HT-29 (cell line): ENCODE measurements around the gene PKD1L1. TPM values are rescaled to one million over a fixed set of nuclear protein-coding genes. Genes with fewer than 3 reads are reported as not detected.

Source experiments
- DNase-seq: peaks from one replicate; pipeline ENCODE4 v3.0.0-alpha.2; 2015; ENCODE audit warnings: low spot score
- total RNA-seq: library from RNA; depleted of rRNA; stranded (reverse); fragments of >200 nt; shearing (Covaris generic); gene quantifications from 2 replicates; pipeline ENCODE4 v1.2.3, GENCODE V29; 2014; rRNA removed

PKD1L1 gene
- total RNA-seq, 1 experiment from 2014 or later: not detected

DNA sequence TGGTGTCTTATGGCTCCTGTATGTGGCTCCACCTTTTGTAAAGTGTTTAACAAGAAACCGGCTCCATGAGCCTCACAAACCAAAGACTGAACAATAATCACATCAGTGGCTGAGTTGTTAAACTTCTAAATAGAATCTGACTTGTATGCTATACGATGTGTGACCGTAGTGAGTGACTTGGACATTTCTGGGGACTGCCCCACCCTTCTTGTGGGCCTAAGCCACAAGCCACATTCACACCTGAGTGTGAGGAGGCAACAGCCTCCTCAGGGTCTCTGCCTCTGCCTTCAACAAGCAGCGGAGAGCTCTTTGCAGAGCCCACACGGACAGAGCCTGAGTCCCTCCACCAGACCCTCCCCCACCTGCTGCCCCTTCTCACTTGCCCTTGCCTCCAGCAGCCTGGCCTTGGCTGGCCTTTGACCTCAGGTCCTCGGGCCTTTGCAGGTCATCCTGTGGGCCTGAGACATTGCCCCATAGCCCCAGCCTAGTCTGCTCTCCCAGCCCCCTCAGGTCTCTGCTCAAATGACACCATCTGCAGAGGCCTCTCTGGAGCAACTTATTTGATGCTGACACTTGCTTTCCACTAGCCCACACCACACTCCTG, 209.6 kb downstream of the PKD1L1 start:
- no peak for DNase-seq

- no peak for DNase-seq
Observed at GRCh38 chr7:47737601-47738000, 210.7 kb downstream of the PKD1L1 start.

GRCh38 chr7:47735431-47736345, 212.6 kb downstream of the PKD1L1 start:
- no peak for DNase-seq

DNA sequence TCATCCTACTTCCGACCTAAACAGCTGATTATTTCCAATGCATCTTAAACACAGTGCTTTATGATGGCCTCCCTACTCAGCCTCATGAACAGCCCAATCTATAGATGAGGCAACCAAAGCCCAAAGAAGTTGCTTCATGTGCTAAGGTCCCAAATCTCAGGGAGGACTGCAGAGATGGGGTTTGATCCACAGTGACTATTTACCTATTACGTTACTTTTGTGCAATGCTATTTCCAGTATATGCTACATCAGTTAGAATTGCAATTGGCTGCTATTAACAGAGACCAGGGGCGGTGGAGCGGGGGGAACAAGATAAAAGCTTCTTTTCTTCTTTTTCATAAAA, 213.3 kb downstream of the PKD1L1 start:
- DNase-seq: no peak

- no peak for DNase-seq
Observed at GRCh38 chr7:47734287-47734948, 213.8 kb downstream of the PKD1L1 start.

- DNase-seq: no peak
Observed at GRCh38 chr7:47730142-47730541, 218.1 kb downstream of the PKD1L1 start.

- no peak for DNase-seq
Observed at GRCh38 chr7:47726047-47726726, 222.1 kb downstream of the PKD1L1 start.

DNA sequence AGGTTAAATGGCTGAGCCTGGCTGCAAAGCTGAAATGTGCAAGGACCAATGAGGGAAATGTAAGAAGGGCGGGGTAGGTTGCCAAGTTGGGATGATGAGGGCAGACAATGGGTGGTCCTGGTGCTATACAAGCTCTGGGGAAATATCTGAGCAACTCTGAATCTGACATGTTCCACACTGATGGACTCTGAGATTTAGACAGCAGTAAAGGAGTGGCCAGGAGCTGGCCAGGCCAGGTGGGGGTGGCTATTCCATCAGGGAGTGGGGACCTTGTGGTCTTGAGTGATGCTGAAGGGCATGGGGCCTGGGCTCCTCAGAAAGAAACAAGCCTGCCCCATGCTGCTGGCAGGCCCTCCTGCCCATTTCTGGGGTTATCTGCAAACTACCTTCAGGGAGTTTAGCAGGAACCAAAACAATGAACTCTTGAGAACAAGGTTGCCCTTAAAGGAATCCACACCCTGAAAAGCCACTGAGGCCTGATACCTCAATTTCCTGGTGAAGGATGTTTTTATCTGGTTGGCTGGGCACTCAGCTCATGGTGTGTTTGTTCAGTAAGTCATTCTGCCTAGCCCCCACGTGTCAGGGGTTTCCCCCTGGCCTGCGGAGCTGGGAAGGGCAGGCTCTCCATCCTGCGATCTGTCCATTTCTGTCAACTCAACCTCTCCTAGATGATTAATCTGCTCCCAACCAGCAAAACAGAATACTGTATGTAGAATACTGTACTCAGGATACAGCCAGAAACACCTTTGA, 223.1 kb downstream of the PKD1L1 start:
- no peak for DNase-seq

Other genes with a start within 250 kb of the PKD1L1 start
- gene HUS1, start 31.1 kb upstream of the PKD1L1 start, total RNA-seq: 10.5 and 16.6 TPM in 2 replicates
- gene SUN3, start 80.6 kb upstream of the PKD1L1 start, total RNA-seq: not detected in 2 replicates
- not detected in 2 replicates for gene C7orf57, start 87.1 kb upstream of the PKD1L1 start, total RNA-seq
- gene UPP1, start 140.8 kb upstream of the PKD1L1 start, total RNA-seq: 22.5 and 24.3 TPM in 2 replicates
- gene ABCA13, start 223.0 kb upstream of the PKD1L1 start, total RNA-seq: 0.08 and 0.26 TPM in 2 replicates